NK-92 treated with Interleukin-12 subunit alpha and Interleukin-12 subunit beta, amount 100 ng/mL, for 24 hours (cell line): ENCODE measurements around the gene POU5F2.

Experiments
- DNase-seq: peaks from one replicate; lab custom pipeline; 2025; lab: John Stamatoyannopoulos, UW

Gene POU5F2

GRCh38 chr5:93716453-93716852, 24.9 kb downstream of the POU5F2 start:
- DNase-seq = no peak

GRCh38 chr5:93715761-93716160, 25.6 kb downstream of the POU5F2 start:
- no peak for DNase-seq

- no peak for DNase-seq
Measured at GRCh38 chr5:93715327-93715726, 26.1 kb downstream of the POU5F2 start.

GRCh38 chr5:93708442-93708841, 33.0 kb downstream of the POU5F2 start:
- no peak for DNase-seq

- DNase-seq = no peak
Measured at GRCh38 chr5:93705896-93706295, 35.5 kb downstream of the POU5F2 start.

- DNase-seq = no peak
Measured at GRCh38 chr5:93704996-93705395, 36.4 kb downstream of the POU5F2 start.

GRCh38 chr5:93691997-93692396, 49.4 kb downstream of the POU5F2 start:
- DNase-seq = no peak
